Ectodermal cell (in vitro differentiated cells): Measurements from ENCODE around the gene PHF12.

ENCODE experiments used
- H3K27ac ChIP-seq: 2 replicates; pipeline ENCODE4 v1.7.0; 2013; ENCODE audit warnings: mild to moderate bottlenecking, low read depth, low read length; ENCODE audit not compliant: insufficient read depth, poor library complexity, severe bottlenecking
- H3K27me3 ChIP-seq: 2 replicates; pipeline ENCODE4 v1.7.0; 2013; ENCODE audit warnings: mild to moderate bottlenecking, low read length; ENCODE audit not compliant: insufficient read depth, control insufficient read depth, poor library complexity, severe bottlenecking
- H3K36me3 ChIP-seq: one replicate; pipeline ENCODE4 v1.7.0; 2013; ENCODE audit warnings: low read length; ENCODE audit not compliant: control insufficient read depth, insufficient read depth
- H3K4me1 ChIP-seq: one replicate; pipeline ENCODE4 v1.7.0; 2013; ENCODE audit warnings: low read length; ENCODE audit not compliant: control insufficient read depth, insufficient read depth
- H3K4me3 ChIP-seq: 2 replicates; pipeline ENCODE4 v1.7.0; 2013; ENCODE audit warnings: low read depth, low read length, control low read depth; ENCODE audit not compliant: insufficient read depth
- H3K9me3 ChIP-seq: 2 replicates; pipeline ENCODE4 v1.7.0; 2013; ENCODE audit warnings: mild to moderate bottlenecking, low read length, moderate library complexity; ENCODE audit not compliant: control insufficient read depth
- WGBS, 2 experiments: methylation state at CpG; one replicate each; pipeline ENCODE4 v1.1.7; 2013; ENCODE audit warnings: missing lambda C conversion rate in 2 of 2; 5-methylcytosine and 5-hydroxymethylcytosine counted together

PHF12 gene

GRCh38 chr17:28975031-28975430 is 23.7 kb upstream of the PHF12 start:
- H3K4me1 ChIP-seq, result peaks cover 11% of the 10 kb centered on the region
- no peaks in the 10 kb centered on the region for H3K9me3 ChIP-seq
- no peak overlapping the region for H3K4me3 ChIP-seq
- WGBS, 2 experiments, result 95 to 99% methylated on average over 2 of the region's 2 CpGs
- H3K27ac ChIP-seq, result no peak overlapping the region
- no peaks in the 10 kb centered on the region for H3K27me3 ChIP-seq
- no peaks in the 10 kb centered on the region for H3K36me3 ChIP-seq

- H3K36me3 ChIP-seq, result no peaks in the 10 kb centered on the region
- no peaks in the 10 kb centered on the region for H3K9me3 ChIP-seq
- no peaks in the 10 kb centered on the region for H3K27me3 ChIP-seq
- WGBS, 2 experiments, result 96 to 97% methylated on average over 4 of the region's 4 CpGs
- peaks cover 11% of the 10 kb centered on the region for H3K4me1 ChIP-seq
- no peak overlapping the region for H3K27ac ChIP-seq
- no peak overlapping the region for H3K4me3 ChIP-seq
Measured at GRCh38 chr17:28974451-28974850, 23.1 kb upstream of the PHF12 start.

- WGBS, 2 experiments, result 86 to 90% methylated on average over 2 of the region's 2 CpGs
- Histone ChIP-seq H3K27ac (no peak overlapping the region), H3K36me3 (no peaks in the 10 kb centered on the region), H3K9me3 (no peaks in the 10 kb centered on the region), H3K4me3 (no peak overlapping the region), H3K27me3 (no peaks in the 10 kb centered on the region), H3K4me1 (peaks cover 19% of the 10 kb centered on the region)
Measured at GRCh38 chr17:28973425-28973824, 22.1 kb upstream of the PHF12 start.

- no peak overlapping the region for H3K4me3 ChIP-seq
- H3K4me1 ChIP-seq, result peaks cover 27% of the 10 kb centered on the region
- no peaks in the 10 kb centered on the region for H3K27me3 ChIP-seq
- H3K9me3 ChIP-seq, result no peaks in the 10 kb centered on the region
- no peak overlapping the region for H3K27ac ChIP-seq
- H3K36me3 ChIP-seq, result no peaks in the 10 kb centered on the region
- 79 to 84% methylated on average over 10 of the region's 10 CpGs for WGBS, 2 experiments
Measured at GRCh38 chr17:28972437-28972836, 21.1 kb upstream of the PHF12 start.

- Histone ChIP-seq H3K4me3 (no peak overlapping the region), H3K27me3 (no peaks in the 10 kb centered on the region), H3K27ac (no peak overlapping the region), H3K9me3 (no peaks in the 10 kb centered on the region), H3K4me1 (peaks cover 27% of the 10 kb centered on the region), H3K36me3 (no peaks in the 10 kb centered on the region)
- 74 to 78% methylated on average over 6 of the region's 6 CpGs for WGBS, 2 experiments
Measured at GRCh38 chr17:28970879-28971278, 19.6 kb upstream of the PHF12 start.

- peaks cover 27% of the 10 kb centered on the region for H3K4me1 ChIP-seq
- WGBS, 2 experiments, result 90 to 93% methylated on average over 12 of the region's 12 CpGs
- no peaks in the 10 kb centered on the region for H3K27me3 ChIP-seq
- H3K4me3 ChIP-seq, result no peak overlapping the region
- H3K27ac ChIP-seq, result no peak overlapping the region
- no peaks in the 10 kb centered on the region for H3K36me3 ChIP-seq
- H3K9me3 ChIP-seq, result no peaks in the 10 kb centered on the region
Measured at GRCh38 chr17:28969706-28970393, 18.5 kb upstream of the PHF12 start.

GRCh38 chr17:28968914-28969295 is 17.6 kb upstream of the PHF12 start:
- Histone ChIP-seq H3K27me3 (no peaks in the 10 kb centered on the region), H3K36me3 (no peaks in the 10 kb centered on the region), H3K4me3 (no peak overlapping the region), H3K4me1 (peaks cover 27% of the 10 kb centered on the region), H3K27ac (no peak overlapping the region), H3K9me3 (no peaks in the 10 kb centered on the region)
- WGBS, 2 experiments, result 40 to 48% methylated on average over 2 of the region's 2 CpGs

- Histone ChIP-seq H3K9me3 (no peaks in the 10 kb centered on the region), H3K4me3 (no peak overlapping the region), H3K4me1 (peaks cover 27% of the 10 kb centered on the region), H3K27ac (peak overlapping the region; percentile 47), H3K27me3 (no peaks in the 10 kb centered on the region), H3K36me3 (no peaks in the 10 kb centered on the region)
- 16 to 20% methylated on average over 10 of the region's 10 CpGs for WGBS, 2 experiments
Measured at GRCh38 chr17:28968231-28968913, 17.1 kb upstream of the PHF12 start.

- no peaks in the 10 kb centered on the region for H3K9me3 ChIP-seq
- WGBS, 2 experiments, result 81 to 82% methylated on average over 7 of the region's 7 CpGs
- H3K4me1 ChIP-seq, result peaks cover 27% of the 10 kb centered on the region
- no peaks in the 10 kb centered on the region for H3K27me3 ChIP-seq
- H3K36me3 ChIP-seq, result no peaks in the 10 kb centered on the region
- no peak overlapping the region for H3K27ac ChIP-seq
- no peak overlapping the region for H3K4me3 ChIP-seq
Measured at GRCh38 chr17:28967221-28968135, 16.2 kb upstream of the PHF12 start.

- no peaks in the 10 kb centered on the region for H3K9me3 ChIP-seq
- H3K27me3 ChIP-seq, result no peaks in the 10 kb centered on the region
- no peaks in the 10 kb centered on the region for H3K36me3 ChIP-seq
- H3K4me1 ChIP-seq, result peaks cover 11% of the 10 kb centered on the region
- no peak overlapping the region for H3K27ac ChIP-seq
- no peak overlapping the region for H3K4me3 ChIP-seq
- WGBS, 2 experiments, result 90 to 93% methylated on average over 8 of the region's 8 CpGs
Measured at GRCh38 chr17:28963841-28964240, 12.5 kb upstream of the PHF12 start.
